Prostate gland (tissue), 2 donors: ENCODE results near the gene EHD3.

ENCODE experiments used
- CTCF ChIP-seq, 4 experiments: fragments of 200-600 bp in 2 of 4; fragments of 450-650 bp in 2 of 4; sonication (generic) in 2 of 4; IDR thresholded peaks; 1 replicate in 3 of 4; 2 replicates in 1 of 4; pipeline ENCODE4 v1.5.1; 2016 to 2019; ENCODE audit warnings: antibody characterized with exemption in 4 of 4, mild to moderate bottlenecking in 2 of 4, moderate library complexity in 2 of 4
- POLR2A ChIP-seq: fragments of 450-650 bp; IDR thresholded peaks from one replicate; pipeline ENCODE4 v1.6.1; 2016; ENCODE audit warnings: antibody characterized with exemption, mild to moderate bottlenecking
- POLR2AphosphoS5 ChIP-seq: sonication (generic); formaldehyde crosslinking; IDR thresholded peaks from one replicate; pipeline ENCODE4 v1.6.1; 2017; ENCODE audit warnings: antibody characterized with exemption

- TF ChIP-seq CTCF (IDR thresholded peaks at IDR 0.05) (no peak), POLR2AphosphoS5 (no peak), POLR2A (no peak)
Observed at GRCh38 chr2:31312898-31313297, 78.9 kb downstream of the EHD3 start.
